Transverse colon (tissue), 4 donors: ENCODE data around the gene SGIP1. TPM values are rescaled to one million over a fixed set of nuclear protein-coding genes. Genes with fewer than 3 reads are reported as not detected.

Experiments
- DNase-seq: peaks from one replicate; pipeline ENCODE4 v3.0.0-alpha.2; 2019
- H3K27ac ChIP-seq, 4 donors: fragments of 200-600 bp; sonication (generic); 2 replicates each; pipeline ENCODE4 v1.5.1; 2016 to 2018; ENCODE audit warnings: inconsistent platforms in 4 of 4
- H3K27me3 ChIP-seq: fragments of 200-600 bp; sonication (generic); 2 replicates; pipeline ENCODE4 v1.5.1; 2017; ENCODE audit warnings: inconsistent platforms
- H3K36me3 ChIP-seq, 4 donors: fragments of 200-600 bp; sonication (generic); 2 replicates each; pipeline ENCODE4 v1.5.1; 2017 to 2019; ENCODE audit warnings: inconsistent platforms in 4 of 4
- H3K4me1 ChIP-seq, 4 donors: fragments of 200-600 bp; sonication (generic); 2 replicates each; pipeline ENCODE4 v1.5.1; 2017 to 2020; ENCODE audit warnings: inconsistent platforms in 4 of 4
- H3K4me3 ChIP-seq, 4 donors: fragments of 200-600 bp; sonication (generic); 1 replicate in 1 of 4; 2 replicates in 3 of 4; pipeline versions ENCODE4 v1.5.1 to v1.6.1; 2017 to 2019; ENCODE audit warnings: inconsistent platforms in 4 of 4
- H3K9me3 ChIP-seq, 2 donors: fragments of 200-600 bp; sonication (generic); 2 replicates each; pipeline ENCODE4 v1.5.1; 2017 to 2019; ENCODE audit warnings: inconsistent platforms in 2 of 2
- EP300 ChIP-seq: sonication (generic); formaldehyde crosslinking; IDR thresholded peaks from one replicate; pipeline ENCODE4 v1.6.1; 2017; ENCODE audit warnings: antibody characterized with exemption, low read depth
- POLR2A ChIP-seq: fragments of 450-650 bp; IDR thresholded peaks from one replicate; pipeline ENCODE4 v1.6.1; 2016; ENCODE audit warnings: antibody characterized with exemption, mild to moderate bottlenecking, moderate library complexity
- POLR2AphosphoS5 ChIP-seq, 3 donors: sonication (generic); formaldehyde crosslinking; IDR thresholded peaks; one replicate each; pipeline ENCODE4 v1.6.1; 2016; ENCODE audit warnings: antibody characterized with exemption in 3 of 3
- WGBS, 2 donors: methylation state at CpG; one replicate each; pipeline ENCODE4 v1.1.5; 2018; ENCODE audit warnings: low coverage in 1 of 2; 5-methylcytosine and 5-hydroxymethylcytosine counted together
- in situ Hi-C, 4 donors: fragments of 200-750 bp; cut with MboI; loops; one replicate each; pipeline versions ENCODE4 v1.15.0 to v1.15.1; 2017; ENCODE audit warnings: low sequenced_read_pairs in 3 of 4, low pct_ligation_motif_present in 1 of 4, low pct_unique_long_range_greater_than_20kb in 1 of 4
- intact Hi-C: fragments of 100-400 bp; cut with DNase I; formaldehyde crosslinking; loops from one replicate; pipeline ENCODE4 v1.15.1; 2023; ENCODE audit warnings: low total_unique reads
- total RNA-seq, 4 donors: library from RNA; depleted of rRNA; stranded (reverse); fragments of >200 nt; gene quantifications; one replicate each; pipeline ENCODE4 v1.1.0, GENCODE V29; 2016
- TF ChIP-seq, protein P1 (sequence below), 5 experiments: fragments of 200-600 bp in 3 of 5; fragments of 450-650 bp in 2 of 5; sonication (generic) in 3 of 5; IDR thresholded peaks; 1 replicate in 2 of 5; 2 replicates in 3 of 5; pipeline ENCODE4 v1.5.1; 2016 to 2017; ENCODE audit warnings: antibody characterized with exemption in 5 of 5, inconsistent platforms in 3 of 5, mild to moderate bottlenecking in 2 of 5, moderate library complexity in 1 of 5

Gene SGIP1
- total RNA-seq, 4 donors from 2014 or later = 1.4 to 1.8 TPM; not detected in 2

DNA sequence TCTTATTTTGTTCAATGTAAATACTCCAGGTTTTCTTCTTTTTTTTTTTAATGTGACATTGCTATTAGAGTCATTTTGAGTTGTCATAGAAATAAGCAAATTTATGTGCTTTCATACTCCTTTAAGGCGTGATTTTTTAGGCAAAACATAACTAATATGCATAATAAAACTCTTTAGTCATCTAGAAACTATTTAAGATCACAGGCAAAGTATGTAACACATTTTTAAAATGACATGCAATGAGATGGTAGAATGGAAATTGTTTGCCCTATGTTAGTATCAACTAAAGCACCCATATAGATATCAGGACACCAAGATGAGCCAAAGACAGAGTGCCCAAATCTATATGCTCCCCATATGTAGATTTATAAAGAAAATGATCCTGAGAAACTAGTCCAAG, 41.5 kb upstream of the SGIP1 start:
- WGBS, 2 donors = 73 to 78% methylated on average over 1 of the region's 1 CpG
- Histone ChIP-seq H3K27ac (no peak overlapping the region), H3K9me3 (no peaks in the 10 kb centered on the region), H3K27me3 (no peaks in the 10 kb centered on the region), H3K4me1 (no peaks in the 10 kb centered on the region), H3K4me3 (no peak overlapping the region), H3K36me3 (no peaks in the 10 kb centered on the region)
- TF ChIP-seq, protein P1, sequence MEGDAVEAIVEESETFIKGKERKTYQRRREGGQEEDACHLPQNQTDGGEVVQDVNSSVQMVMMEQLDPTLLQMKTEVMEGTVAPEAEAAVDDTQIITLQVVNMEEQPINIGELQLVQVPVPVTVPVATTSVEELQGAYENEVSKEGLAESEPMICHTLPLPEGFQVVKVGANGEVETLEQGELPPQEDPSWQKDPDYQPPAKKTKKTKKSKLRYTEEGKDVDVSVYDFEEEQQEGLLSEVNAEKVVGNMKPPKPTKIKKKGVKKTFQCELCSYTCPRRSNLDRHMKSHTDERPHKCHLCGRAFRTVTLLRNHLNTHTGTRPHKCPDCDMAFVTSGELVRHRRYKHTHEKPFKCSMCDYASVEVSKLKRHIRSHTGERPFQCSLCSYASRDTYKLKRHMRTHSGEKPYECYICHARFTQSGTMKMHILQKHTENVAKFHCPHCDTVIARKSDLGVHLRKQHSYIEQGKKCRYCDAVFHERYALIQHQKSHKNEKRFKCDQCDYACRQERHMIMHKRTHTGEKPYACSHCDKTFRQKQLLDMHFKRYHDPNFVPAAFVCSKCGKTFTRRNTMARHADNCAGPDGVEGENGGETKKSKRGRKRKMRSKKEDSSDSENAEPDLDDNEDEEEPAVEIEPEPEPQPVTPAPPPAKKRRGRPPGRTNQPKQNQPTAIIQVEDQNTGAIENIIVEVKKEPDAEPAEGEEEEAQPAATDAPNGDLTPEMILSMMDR (IDR thresholded peaks at IDR 0.05) = no peak
- TF ChIP-seq EP300 = no peak
- DNase-seq = no peak
- intact Hi-C loops = no loop called here
- in situ Hi-C loops = no loop called here

DNA sequence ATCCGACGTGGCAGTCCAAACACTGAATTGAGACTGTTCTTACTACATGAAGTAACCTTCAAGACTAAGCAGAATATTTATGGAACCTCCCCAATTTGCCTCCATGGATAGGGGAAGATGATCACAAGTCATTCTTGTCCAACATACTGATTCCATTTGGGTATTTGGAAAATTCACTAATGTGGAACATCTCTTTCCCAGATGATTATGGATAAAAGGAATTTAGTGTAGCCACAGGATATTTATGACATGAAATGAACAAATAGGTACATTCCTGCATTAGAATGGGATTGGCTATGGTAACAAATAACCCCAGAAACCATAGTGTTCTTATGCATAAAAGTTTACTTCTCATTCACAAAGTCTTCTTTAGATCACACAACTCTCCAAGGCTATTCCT, 40.2 kb upstream of the SGIP1 start:
- in situ Hi-C loops = no loop called here
- WGBS, 2 donors = 93 to 97% methylated on average over 2 of the region's 2 CpGs
- DNase-seq = no peak

DNA sequence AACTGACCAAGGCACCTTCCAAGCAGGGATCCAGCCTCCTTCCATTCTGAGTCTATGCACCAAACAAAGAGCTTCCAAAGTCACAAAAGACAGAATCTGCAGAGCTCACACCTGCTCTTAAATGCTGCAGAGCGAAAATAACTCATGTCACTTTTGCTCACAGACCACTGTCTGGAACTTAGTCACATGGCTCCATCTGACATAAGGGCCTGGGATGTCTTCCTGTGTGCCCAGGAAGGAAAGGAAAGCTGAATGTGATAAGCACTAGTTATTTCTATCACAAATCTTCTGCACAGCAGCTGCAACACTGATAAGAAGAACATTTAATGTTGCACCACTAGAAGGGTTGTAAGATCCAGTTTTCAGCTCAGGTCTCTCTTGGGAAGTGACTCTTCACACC, 39.5 kb upstream of the SGIP1 start:
- in situ Hi-C loops = no loop called here
- 65 to 80% methylated on average over 1 of the region's 1 CpG for WGBS, 2 donors
- no peak for DNase-seq
- H3K9me3 ChIP-seq = no peaks in the 10 kb centered on the region
- H3K4me1 ChIP-seq = no peaks in the 10 kb centered on the region
- H3K27me3 ChIP-seq = no peaks in the 10 kb centered on the region
- H3K27ac ChIP-seq = no peak overlapping the region
- TF ChIP-seq EP300 (no peak), POLR2A (no peak), POLR2AphosphoS5 (IDR thresholded peaks at IDR 0.05) (no peak)
- TF ChIP-seq, protein P1 (IDR thresholded peaks at IDR 0.05) = no peak
- H3K36me3 ChIP-seq = no peaks in the 10 kb centered on the region
- intact Hi-C loops = no loop called here
- H3K4me3 ChIP-seq = no peak overlapping the region

More for the DNA sequence above, 40.2 kb upstream of the SGIP1 start:
- Histone ChIP-seq H3K4me1 (no peaks in the 10 kb centered on the region), H3K27me3 (no peaks in the 10 kb centered on the region), H3K36me3 (no peaks in the 10 kb centered on the region), H3K27ac (no peak overlapping the region), H3K4me3 (no peak overlapping the region), H3K9me3 (no peaks in the 10 kb centered on the region)
- intact Hi-C loops = no loop called here
- TF ChIP-seq POLR2A (no peak), EP300 (no peak), POLR2AphosphoS5 (IDR thresholded peaks at IDR 0.05) (no peak)
- TF ChIP-seq, protein P1 (IDR thresholded peaks at IDR 0.05) = no peak

DNA sequence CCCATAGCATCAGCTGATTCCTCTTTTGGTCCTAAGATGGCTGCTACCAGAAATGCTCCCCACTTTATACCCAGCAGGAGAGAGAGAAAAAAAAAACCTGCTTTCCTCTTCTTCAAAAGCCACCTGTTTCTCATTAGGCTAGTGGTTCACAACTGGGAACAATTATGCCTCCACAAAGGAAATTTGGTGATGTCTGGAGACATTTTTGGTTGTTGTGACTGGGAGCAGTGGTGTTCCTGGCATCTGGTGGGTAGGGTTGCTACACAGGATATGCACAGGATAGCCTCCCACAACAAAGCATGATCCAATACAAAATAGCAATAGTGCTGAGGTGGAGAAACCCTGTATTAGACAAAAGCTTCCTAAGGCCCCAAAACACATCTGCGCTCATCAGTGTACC, 38.5 kb upstream of the SGIP1 start:
- intact Hi-C loops = no loop called here
- in situ Hi-C loops = no loop called here
- TF ChIP-seq POLR2AphosphoS5 (IDR thresholded peaks at IDR 0.05) (no peak), POLR2A (no peak), EP300 (no peak)
- TF ChIP-seq, protein P1 (IDR thresholded peaks at IDR 0.05) = no peak
- H3K9me3 ChIP-seq = no peaks in the 10 kb centered on the region
- no peak overlapping the region for H3K27ac ChIP-seq
- H3K4me1 ChIP-seq = no peaks in the 10 kb centered on the region
- H3K27me3 ChIP-seq = no peaks in the 10 kb centered on the region
- WGBS, 2 donors = 82% methylated on average over 1 of the region's 1 CpG; no CpG with 5 or more reads in 1 of the 2 donors
- no peaks in the 10 kb centered on the region for H3K36me3 ChIP-seq
- DNase-seq = no peak
- no peak overlapping the region for H3K4me3 ChIP-seq
